CD8-positive, alpha-beta memory T cell (primary cell): ENCODE measurements around the gene ZSCAN10. TPM values are rescaled to one million over a fixed set of nuclear protein-coding genes. Genes with fewer than 3 reads are reported as not detected.

ENCODE experiments used
- CTCF ChIA-PET: fragments of 350-600 bp; sonication (Branson Sonifier 250); formaldehyde crosslinking; loops from one replicate; lab custom pipeline; 2021; ENCODE audit warnings: antibody characterized with exemption; lab: Charles Lee
- POLR2A ChIA-PET: fragments of 350-600 bp; sonication (Branson Sonifier 250); formaldehyde crosslinking; loops from one replicate; lab custom pipeline; 2021; ENCODE audit warnings: antibody characterized with exemption; lab: Charles Lee
- DNase-seq, 5 donors: peaks; one replicate each; pipeline versions ENCODE4 v3.0.0 to v3.0.0-alpha.2; 2020 to 2022; ENCODE audit warnings: mixed read lengths in 1 of 5
- H3K27ac ChIP-seq: one replicate; pipeline ENCODE4 v1.7.0; 2013; ENCODE audit warnings: low read depth, mild to moderate bottlenecking, low read length, moderate library complexity
- H3K27me3 ChIP-seq: 2 replicates; pipeline ENCODE4 v1.7.0; 2013; ENCODE audit warnings: low read length, mild to moderate bottlenecking; ENCODE audit not compliant: insufficient read depth, poor library complexity, severe bottlenecking
- H3K36me3 ChIP-seq: 2 replicates; pipeline ENCODE4 v1.7.0; 2013; ENCODE audit warnings: mild to moderate bottlenecking, low read length, moderate library complexity; ENCODE audit not compliant: insufficient read depth
- H3K4me1 ChIP-seq: 2 replicates; pipeline ENCODE4 v1.7.0; 2013; ENCODE audit warnings: mild to moderate bottlenecking, low read length, moderate library complexity; ENCODE audit not compliant: insufficient read depth
- H3K4me3 ChIP-seq: 2 replicates; pipeline ENCODE4 v1.7.0; 2013; ENCODE audit warnings: mild to moderate bottlenecking, low read length
- H3K9me3 ChIP-seq: 2 replicates; pipeline ENCODE4 v1.7.0; 2013; ENCODE audit warnings: mild to moderate bottlenecking, low read length
- H3K27ac Mint-ChIP-seq, 8 donors: one replicate each; pipeline ENCODE4 v1.8.0; 2020 to 2021; ENCODE audit warnings: mixed read lengths in 8 of 8, mild to moderate bottlenecking in 6 of 8, inconsistent platforms in 3 of 8, moderate library complexity in 3 of 8
- H3K27me3 Mint-ChIP-seq, 2 donors: one replicate each; pipeline ENCODE4 v1.8.0; 2020 to 2021; ENCODE audit warnings: mixed read lengths in 2 of 2, mild to moderate bottlenecking in 1 of 2, moderate library complexity in 1 of 2
- H3K36me3 Mint-ChIP-seq, 3 donors: one replicate each; pipeline ENCODE4 v1.8.0; 2020 to 2021; ENCODE audit warnings: mixed read lengths in 3 of 3, inconsistent platforms in 1 of 3, mild to moderate bottlenecking in 1 of 3
- H3K4me1 Mint-ChIP-seq, 3 donors: one replicate each; pipeline ENCODE4 v1.8.0; 2020 to 2021; ENCODE audit warnings: mixed read lengths in 3 of 3, inconsistent platforms in 1 of 3, mild to moderate bottlenecking in 1 of 3
- H3K4me3 Mint-ChIP-seq, 7 donors: one replicate each; pipeline ENCODE4 v1.8.0; 2020 to 2021; ENCODE audit warnings: mixed read lengths in 7 of 7, mild to moderate bottlenecking in 6 of 7, moderate library complexity in 4 of 7, inconsistent platforms in 2 of 7
- H3K9me3 Mint-ChIP-seq, 5 donors: one replicate each; pipeline ENCODE4 v1.8.0; 2020 to 2022; ENCODE audit warnings: mixed read lengths in 5 of 5, mild to moderate bottlenecking in 3 of 5, moderate library complexity in 2 of 5, inconsistent platforms in 1 of 5
- polyA plus RNA-seq: library from polyadenylated mRNA; unstranded; fragments of 300-500 nt; fragmentation: Illumina TruSeq; gene quantifications from one replicate; pipeline ENCODE4 v1.2.3, GENCODE V29; 2021
- total RNA-seq, 2 experiments: library from RNA; stranded (reverse); gene quantifications; one replicate each; pipeline ENCODE4 v1.2.3, GENCODE V29; 2021

Gene ZSCAN10
- total and polyA plus RNA-seq, 3 experiments from 2014 or later, result 0.15 TPM; not detected in 2

DNA sequence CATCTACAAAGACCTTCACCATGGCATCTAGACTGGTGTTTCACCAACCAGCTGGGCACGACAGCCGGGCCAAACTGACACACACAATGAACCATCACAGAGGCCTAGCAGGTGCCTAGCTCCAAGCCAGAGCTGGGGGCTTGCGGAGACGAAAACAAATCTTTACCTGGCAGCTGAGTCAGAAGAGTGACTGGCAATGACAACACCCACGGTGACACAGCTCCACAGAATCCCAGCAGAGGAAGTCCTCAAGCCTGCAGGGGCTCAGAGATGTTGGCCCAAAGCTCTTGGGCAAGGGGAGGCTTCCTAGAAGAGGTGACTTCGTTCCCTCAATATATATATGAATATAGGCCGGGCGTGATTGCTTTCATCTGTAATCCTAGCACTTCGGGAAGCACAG lies 47.6 kb downstream of the ZSCAN10 start:
- ChIA-PET POLR2A (interaction anchor here (0.6 kb wide), 2 partner anchors 10 to 78 kb away, joined by 3 to 6 read pairs; no protein-coding TSS in a partner anchor), CTCF (interaction anchor here (1.2 to 6.3 kb wide), 4 partner anchors 8 to 78 kb away, joined by 3 to 94 read pairs (median 4); no protein-coding TSS in a partner anchor)
- H3K27me3 Mint-ChIP-seq, result peaks cover 0 to 2% of the 10 kb centered on the region in 2 donors
- no peaks in the 10 kb centered on the region for H3K9me3 ChIP-seq
- H3K36me3 Mint-ChIP-seq, result peaks cover 0 to 22% (median 6%) of the 10 kb centered on the region in 3 donors
- DNase-seq, result no peak
- peak overlapping the region in 3 of 8 donors; percentile 29 to 85 (median 52) for H3K27ac Mint-ChIP-seq
- peak overlapping the region in 1 of 7 donors; percentile 32 for H3K4me3 Mint-ChIP-seq
- H3K27me3 ChIP-seq, result peaks cover 7% of the 10 kb centered on the region
- H3K9me3 Mint-ChIP-seq, result no peaks in the 10 kb centered on the region
- H3K4me1 ChIP-seq, result peaks cover 23% of the 10 kb centered on the region
- H3K36me3 ChIP-seq, result no peaks in the 10 kb centered on the region
- peaks cover 32 to 67% (median 55%) of the 10 kb centered on the region in 3 donors for H3K4me1 Mint-ChIP-seq
- no peak overlapping the region for H3K27ac ChIP-seq
- no peak overlapping the region for H3K4me3 ChIP-seq

DNA sequence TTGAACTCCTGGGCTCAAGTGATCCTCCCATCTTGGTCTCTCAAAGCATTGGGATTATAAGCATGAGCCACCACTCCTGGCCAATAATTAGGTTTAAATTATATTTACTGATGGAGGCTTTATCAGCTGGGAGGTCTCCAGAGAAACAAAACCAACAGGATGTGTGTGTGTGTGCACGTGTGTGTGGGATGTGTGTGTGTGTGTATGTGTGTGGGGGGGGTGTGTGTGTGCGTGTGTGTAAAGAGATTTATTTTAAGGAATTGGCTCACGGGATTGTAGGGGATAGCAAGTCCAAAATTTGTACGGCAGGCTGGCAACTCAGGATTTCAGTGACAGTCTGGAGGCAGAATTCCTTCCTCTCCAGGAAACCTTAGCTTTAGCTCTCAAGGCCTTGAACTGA lies 48.1 kb downstream of the ZSCAN10 start:
- no peaks in the 10 kb centered on the region for H3K9me3 Mint-ChIP-seq
- H3K27ac Mint-ChIP-seq, result peak overlapping the region in 1 of 8 donors; percentile 25
- Histone ChIP-seq H3K27me3 (peaks cover 7% of the 10 kb centered on the region), H3K36me3 (no peaks in the 10 kb centered on the region), H3K4me1 (peaks cover 25% of the 10 kb centered on the region), H3K4me3 (no peak overlapping the region), H3K27ac (no peak overlapping the region), H3K9me3 (no peaks in the 10 kb centered on the region)
- H3K27me3 Mint-ChIP-seq, result peaks cover 0 to 2% of the 10 kb centered on the region in 2 donors
- no peak overlapping the region for H3K4me3 Mint-ChIP-seq
- CTCF ChIA-PET, result interaction anchor here (1.2 to 6.3 kb wide), 4 partner anchors 9 to 78 kb away, joined by 3 to 94 read pairs (median 4); no protein-coding TSS in a partner anchor
- peaks cover 0 to 22% (median 6%) of the 10 kb centered on the region in 3 donors for H3K36me3 Mint-ChIP-seq
- H3K4me1 Mint-ChIP-seq, result peaks cover 32 to 64% (median 53%) of the 10 kb centered on the region in 3 donors
- no peak for DNase-seq
- POLR2A ChIA-PET, result interaction anchor here (0.6 kb wide), 1 partner anchor 79 kb away, joined by 3 read pairs; no protein-coding TSS in a partner anchor

DNA sequence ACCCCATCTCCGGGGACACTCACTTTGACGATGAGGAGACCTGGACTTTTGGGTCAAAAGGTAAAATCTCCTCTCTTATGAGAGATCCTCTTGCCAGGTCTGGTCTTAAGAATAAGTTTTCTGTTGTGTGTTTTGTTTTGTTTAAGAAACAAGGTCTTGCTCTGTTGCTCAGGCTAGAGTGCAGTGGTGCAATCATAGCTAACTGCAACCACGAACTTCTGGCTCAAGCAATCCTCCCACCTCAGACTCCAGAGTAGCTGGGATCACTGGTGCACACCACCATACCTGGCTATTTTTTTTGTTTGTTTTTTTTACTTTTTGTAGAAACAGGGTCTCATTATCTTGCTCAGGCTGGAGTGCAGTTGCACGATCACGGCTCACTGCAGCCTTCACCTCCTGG lies 48.6 kb downstream of the ZSCAN10 start:
- no peak for DNase-seq
- H3K36me3 ChIP-seq, result no peaks in the 10 kb centered on the region
- H3K9me3 ChIP-seq, result no peaks in the 10 kb centered on the region
- peaks cover 25% of the 10 kb centered on the region for H3K4me1 ChIP-seq
- H3K27me3 Mint-ChIP-seq, result peaks cover under 1 to 3% of the 10 kb centered on the region in 2 donors
- H3K27me3 ChIP-seq, result peaks cover 7% of the 10 kb centered on the region
- POLR2A ChIA-PET, result interaction anchor here (1.2 kb wide), 1 partner anchor 8 kb away, joined by 4 read pairs; no protein-coding TSS in a partner anchor
- peak overlapping the region in 2 of 7 donors; percentile 8 to 58 for H3K4me3 Mint-ChIP-seq
- no peaks in the 10 kb centered on the region for H3K9me3 Mint-ChIP-seq
- H3K27ac ChIP-seq, result no peak overlapping the region
- peak overlapping the region in 1 of 8 donors; percentile 31 for H3K27ac Mint-ChIP-seq
- peaks cover 0 to 20% (median 6%) of the 10 kb centered on the region in 3 donors for H3K36me3 Mint-ChIP-seq
- H3K4me1 Mint-ChIP-seq, result peaks cover 29 to 62% (median 48%) of the 10 kb centered on the region in 3 donors
- CTCF ChIA-PET, result interaction anchor here (1.8 to 6.3 kb wide), 3 partner anchors 8 to 79 kb away, joined by 5 to 94 read pairs (median 31); no protein-coding TSS in a partner anchor
- H3K4me3 ChIP-seq, result no peak overlapping the region

DNA sequence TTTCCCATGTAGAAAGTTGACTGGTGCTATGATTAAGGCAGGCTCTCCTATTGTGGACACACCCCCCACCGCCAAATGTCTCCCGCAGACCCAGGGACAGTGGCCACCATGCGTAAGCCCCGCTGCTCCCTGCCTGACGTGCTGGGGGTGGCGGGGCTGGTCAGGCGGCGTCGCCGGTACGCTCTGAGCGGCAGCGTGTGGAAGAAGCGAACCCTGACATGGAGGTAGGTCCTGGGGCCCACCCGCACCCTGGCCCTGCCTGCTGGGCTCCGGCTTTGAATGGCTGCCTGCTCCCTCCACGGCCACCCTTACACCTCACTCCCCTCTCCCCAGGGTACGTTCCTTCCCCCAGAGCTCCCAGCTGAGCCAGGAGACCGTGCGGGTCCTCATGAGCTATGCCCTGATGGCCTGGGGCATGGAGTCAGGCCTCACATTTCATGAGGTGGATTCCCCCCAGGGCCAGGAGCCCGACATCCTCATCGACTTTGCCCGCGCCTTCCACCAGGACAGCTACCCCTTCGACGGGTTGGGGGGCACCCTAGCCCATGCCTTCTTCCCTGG lies 49.1 kb downstream of the ZSCAN10 start:
- H3K4me3 Mint-ChIP-seq, result peak overlapping the region in 1 of 7 donors; percentile 58
- H3K4me1 Mint-ChIP-seq, result peaks cover 28 to 62% (median 48%) of the 10 kb centered on the region in 3 donors
- Histone ChIP-seq H3K9me3 (no peaks in the 10 kb centered on the region), H3K4me3 (no peak overlapping the region), H3K27ac (no peak overlapping the region), H3K4me1 (peaks cover 25% of the 10 kb centered on the region), H3K36me3 (no peaks in the 10 kb centered on the region), H3K27me3 (peaks cover 11% of the 10 kb centered on the region)
- DNase-seq, result no peak
- H3K36me3 Mint-ChIP-seq, result peaks cover 0 to 15% (median 6%) of the 10 kb centered on the region in 3 donors
- peak overlapping the region in 1 of 8 donors; percentile 31 for H3K27ac Mint-ChIP-seq
- peaks cover 3 to 8% of the 10 kb centered on the region in 2 donors for H3K27me3 Mint-ChIP-seq
- CTCF ChIA-PET, result interaction anchor here (0.6 to 6.3 kb wide), 5 partner anchors 9 to 79 kb away, joined by 3 to 94 read pairs (median 21); no protein-coding TSS in a partner anchor
- H3K9me3 Mint-ChIP-seq, result no peaks in the 10 kb centered on the region
- POLR2A ChIA-PET, result interaction anchor here (1.0 to 2.7 kb wide), 4 partner anchors 9 to 81 kb away, joined by 3 to 9 read pairs (median 4); no protein-coding TSS in a partner anchor

DNA sequence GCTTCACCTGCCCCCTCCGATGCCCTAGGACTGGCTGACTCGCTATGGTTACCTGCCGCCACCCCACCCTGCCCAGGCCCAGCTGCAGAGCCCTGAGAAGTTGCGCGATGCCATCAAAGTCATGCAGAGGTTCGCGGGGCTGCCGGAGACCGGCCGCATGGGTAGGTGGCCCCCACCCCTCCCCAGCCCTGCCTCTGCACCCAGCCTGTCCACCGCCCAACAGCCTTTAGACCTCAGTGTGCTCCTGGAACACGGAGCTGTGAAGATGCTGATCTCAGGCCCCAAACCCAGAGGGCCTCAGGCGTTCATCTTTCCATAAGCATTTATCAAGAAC lies 51.7 kb downstream of the ZSCAN10 start:
- H3K27ac Mint-ChIP-seq, result no peak overlapping the region
- H3K9me3 ChIP-seq, result no peaks in the 10 kb centered on the region
- no peaks in the 10 kb centered on the region for H3K36me3 ChIP-seq
- peaks cover 20 to 50% (median 39%) of the 10 kb centered on the region in 3 donors for H3K4me1 Mint-ChIP-seq
- no peak overlapping the region for H3K4me3 ChIP-seq
- POLR2A ChIA-PET, result interaction anchor here (0.8 to 2.7 kb wide), 5 partner anchors 11 to 80 kb away, joined by 3 to 9 read pairs (median 8); partner anchors contain the start of gene TNFRSF12A
- H3K27ac ChIP-seq, result no peak overlapping the region
- H3K36me3 Mint-ChIP-seq, result peaks cover 0 to 3% (median 0%) of the 10 kb centered on the region in 3 donors
- DNase-seq, result no peak
- H3K9me3 Mint-ChIP-seq, result no peaks in the 10 kb centered on the region
- H3K27me3 Mint-ChIP-seq, result peaks cover 13 to 30% of the 10 kb centered on the region in 2 donors
- peaks cover 27% of the 10 kb centered on the region for H3K4me1 ChIP-seq
- H3K27me3 ChIP-seq, result peaks cover 36% of the 10 kb centered on the region
- CTCF ChIA-PET, result interaction anchor here (1.2 to 6.3 kb wide), 6 partner anchors 11 to 85 kb away, joined by 3 to 94 read pairs (median 12); no protein-coding TSS in a partner anchor
- H3K4me3 Mint-ChIP-seq, result peak overlapping the region in 5 of 7 donors; percentile 50 to 66 (median 63)

DNA sequence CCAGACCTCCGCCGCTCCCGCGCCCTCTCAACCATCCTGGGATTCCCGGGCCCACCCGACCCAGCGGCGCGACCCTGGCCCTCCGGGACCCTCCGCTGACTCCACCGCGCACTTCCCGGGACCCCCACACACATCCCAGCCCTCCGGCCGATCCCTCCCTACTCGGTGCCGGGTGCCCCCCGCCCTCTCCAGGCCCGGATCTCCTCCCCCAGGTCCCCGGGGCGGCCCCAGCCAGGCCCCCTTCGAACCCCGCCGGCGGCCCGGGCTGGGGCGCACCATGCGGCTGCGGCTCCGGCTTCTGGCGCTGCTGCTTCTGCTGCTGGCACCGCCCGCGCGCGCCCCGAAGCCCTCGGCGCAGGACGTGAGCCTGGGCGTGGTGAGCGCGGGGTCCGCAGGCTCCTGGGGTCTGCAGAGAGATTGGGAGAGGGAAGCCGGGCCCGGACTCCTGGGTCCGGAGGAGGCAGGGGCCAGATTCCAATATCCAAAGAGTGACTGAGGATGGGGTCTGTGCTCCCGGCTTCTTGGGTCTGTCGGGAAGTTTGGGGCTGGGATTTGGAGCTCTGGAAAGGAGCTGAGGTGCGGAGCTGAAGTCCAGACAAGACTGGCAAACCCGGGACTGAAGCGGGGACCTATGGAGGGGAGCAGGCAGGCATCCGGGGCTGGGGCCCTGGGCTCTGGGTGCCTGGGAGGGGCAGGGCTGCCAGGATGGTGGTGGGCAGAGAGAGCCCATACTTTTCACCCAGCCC lies 52.3 kb downstream of the ZSCAN10 start:
- Histone ChIP-seq H3K4me3 (no peak overlapping the region), H3K9me3 (no peaks in the 10 kb centered on the region), H3K4me1 (peaks cover 27% of the 10 kb centered on the region), H3K36me3 (no peaks in the 10 kb centered on the region), H3K27me3 (peaks cover 37% of the 10 kb centered on the region), H3K27ac (no peak overlapping the region)
- Mint-ChIP-seq H3K27ac (peak overlapping the region in 2 of 8 donors; percentile 38 to 94), H3K9me3 (no peaks in the 10 kb centered on the region), H3K36me3 (no peaks in the 10 kb centered on the region), H3K27me3 (peaks cover 13 to 34% of the 10 kb centered on the region in 2 donors), H3K4me3 (peak overlapping the region; percentile 39 to 78 (median 63)), H3K4me1 (peaks cover 16 to 46% (median 36%) of the 10 kb centered on the region in 3 donors)
- CTCF ChIA-PET, result interaction anchor here (1.4 to 6.3 kb wide), 4 partner anchors 12 to 82 kb away, joined by 3 to 94 read pairs (median 26); no protein-coding TSS in a partner anchor
- POLR2A ChIA-PET, result interaction anchor here (1.1 to 2.7 kb wide), 3 partner anchors 12 to 27 kb away, joined by 3 to 9 read pairs (median 4); partner anchors contain the start of gene TNFRSF12A
- DNase-seq, result no peak
